H1 (cell line): ENCODE data around the gene NIFK. TPM values are rescaled to one million over a fixed set of nuclear protein-coding genes. Genes with fewer than 3 reads are reported as not detected.

Experiments
- CTBP2 ChIP-seq: IDR thresholded peaks from 2 replicates; pipeline ENCODE4 v1.7.0; 2011; ENCODE audit warnings: borderline replicate concordance, mild to moderate bottlenecking, moderate library complexity, mixed read lengths, low read length; ENCODE audit not compliant: insufficient read depth, insufficient read length
- GTF2F1 ChIP-seq: IDR thresholded peaks from 2 replicates; pipeline ENCODE4 v1.6.1; 2012; ENCODE audit warnings: low read depth, low read length, improper control_type of control experiment, borderline replicate concordance
- HDAC2 ChIP-seq, 2 experiments: fragments of 300-600 bp in 1 of 2; sonication (generic) in 1 of 2; IDR thresholded peaks; 2 replicates each; pipeline ENCODE4 v1.6.1; 2011 to 2012; ENCODE audit warnings: low read depth in 2 of 2, low read length in 2 of 2, mild to moderate bottlenecking in 2 of 2, moderate library complexity in 2 of 2, borderline replicate concordance in 1 of 2, inconsistent platforms in 1 of 2
- HDAC6 ChIP-seq: IDR thresholded peaks from one replicate; pipeline ENCODE4 v1.7.1; 2012; ENCODE audit warnings: low read depth, mild to moderate bottlenecking, inconsistent platforms, low read length, moderate library complexity
- JUND ChIP-seq: IDR thresholded peaks from 2 replicates; pipeline ENCODE4 v1.6.1; 2011; ENCODE audit warnings: mild to moderate bottlenecking, improper control_type of control experiment, low read length
- KDM5A ChIP-seq: fragments of 200-600 bp; IDR thresholded peaks from 2 replicates; pipeline ENCODE4 v1.7.1; 2012; ENCODE audit warnings: mild to moderate bottlenecking, low read length, inconsistent platforms, mixed read lengths
- NRF1 ChIP-seq: IDR thresholded peaks from 2 replicates; pipeline ENCODE4 v1.6.1; 2011; ENCODE audit warnings: mild to moderate bottlenecking, low read depth, low read length, improper control_type of control experiment
- YY1 ChIP-seq: IDR thresholded peaks from 2 replicates; pipeline ENCODE4 v1.6.1; 2011; ENCODE audit warnings: low read depth, mild to moderate bottlenecking, low read length
- ZNF274 ChIP-seq: IDR thresholded peaks from 2 replicates; pipeline ENCODE4 v1.7.0; 2012; ENCODE audit warnings: low read length, borderline replicate concordance; ENCODE audit errors: extremely low read depth
- polyA plus RNA-seq, 7 experiments: library from polyadenylated mRNA; depleted of rRNA in 3 of 7; stranded (reverse) in 5 of 7; unstranded in 2 of 7; fragments of >200 nt in 5 of 7; fragments of 200-250 nt in 2 of 7; gene quantifications; 1 replicate in 5 of 7; 2 replicates in 1 of 7; 4 replicates in 1 of 7; pipeline versions ENCODE4 v1.2.1 to v1.2.3, GENCODE V29; 2011 to 2013; ENCODE audit warnings: missing spikeins in 2 of 7, mixed read lengths in 2 of 7
- total RNA-seq: library from RNA; stranded (reverse); fragmentation: NEBNext Ultra II Directional; extraction: Animal tissue kit (Norgen Biotek cat#: 25700); gene quantifications from 2 replicates; pipeline ENCODE4 v1.2.1, GENCODE V29; 2021

Gene NIFK
- total and polyA plus RNA-seq, 2 of the 8 experiments (the other 6 are each of a cell fraction or from before 2014, with no cell fraction given), result 24.4 to 117 TPM

GRCh38 chr2:121697108-121697631 is 39.5 kb downstream of the NIFK start (continued):
- TF ChIP-seq GTF2F1 (no peak), JUND (no peak), CTBP2 (no peak), HDAC6 (no peak), YY1 (no peak), NRF1 (no peak), ZNF274 (no peak), KDM5A (no peak), HDAC2 (IDR thresholded peaks at IDR 0.05; ENCODE audit: borderline replicate concordance in 1 of 2, low read depth in 2 of 2, low read length in 2 of 2) (no peak)
